DMS114 treated with DMSO at 0.1 percent for 48 hours (cell line): ENCODE data around the gene MAGI1.
"Not testable (repeated sequence)": the region's sequence is repeated elsewhere in the genome, so short reads cannot be mapped to it uniquely, and the experiment has no call there.

Experiments used
- DNase-seq: peaks from one replicate; lab custom pipeline; 2025; ENCODE audit not compliant: unreplicated experiment; lab: John Stamatoyannopoulos, UW

Gene MAGI1

DNA sequence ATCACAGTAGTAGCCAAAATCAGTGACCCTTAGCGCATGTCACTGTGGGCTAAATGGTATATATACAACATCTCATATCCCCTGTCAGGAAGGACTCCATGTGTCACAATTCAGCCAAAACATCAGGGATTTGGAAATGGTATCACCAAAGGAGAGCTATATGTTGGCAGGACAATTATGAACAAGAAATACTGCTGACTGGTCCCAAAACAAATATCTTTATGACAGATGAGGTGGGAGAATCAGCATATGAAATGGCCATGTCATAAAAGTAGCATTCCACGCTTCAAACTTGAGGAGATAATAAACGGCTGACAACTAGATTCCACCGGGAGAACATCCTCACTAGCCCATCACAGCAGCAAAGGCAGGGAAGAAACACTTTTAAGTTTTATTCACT lies 158.4 kb downstream of the MAGI1 start:
- no peak for DNase-seq

DNA sequence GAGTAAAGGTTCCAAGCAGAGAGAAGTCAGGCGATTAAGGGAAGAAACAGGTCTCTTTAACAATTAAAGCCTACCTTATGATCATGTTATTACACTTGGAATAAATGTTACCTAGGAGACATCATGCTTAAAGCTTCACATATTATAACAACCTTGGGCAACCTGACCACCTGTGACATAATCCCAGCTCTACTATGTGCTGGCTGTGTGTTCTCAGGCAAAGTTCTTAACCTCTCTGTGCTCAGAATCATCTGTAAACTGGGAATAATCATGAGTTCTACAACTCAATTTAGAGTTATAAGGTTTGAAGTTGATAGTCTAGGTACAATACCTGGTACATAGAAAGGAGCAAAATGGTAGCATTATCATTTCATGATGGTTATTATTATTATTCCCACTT lies 159.3 kb downstream of the MAGI1 start:
- no peak for DNase-seq

DNA sequence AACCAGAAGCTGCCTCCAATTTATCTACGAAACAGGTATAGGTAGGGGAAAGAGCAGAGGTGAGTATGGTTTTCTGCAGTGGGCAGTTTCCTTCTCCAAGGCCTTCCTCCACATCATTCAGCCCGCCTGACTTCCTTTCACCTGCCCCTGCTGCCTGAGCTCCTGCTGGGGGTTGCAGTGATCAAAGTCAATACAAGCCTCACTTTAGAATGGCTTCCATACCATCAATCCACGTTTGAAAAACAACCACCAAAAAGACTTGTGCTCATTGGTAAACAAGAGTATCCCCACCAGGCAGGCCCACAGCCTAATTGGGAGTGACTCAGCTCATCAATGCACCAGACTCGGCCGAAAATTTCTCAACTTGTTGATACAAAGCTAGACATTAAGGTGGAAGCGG lies 159.9 kb downstream of the MAGI1 start:
- no peak for DNase-seq

DNA sequence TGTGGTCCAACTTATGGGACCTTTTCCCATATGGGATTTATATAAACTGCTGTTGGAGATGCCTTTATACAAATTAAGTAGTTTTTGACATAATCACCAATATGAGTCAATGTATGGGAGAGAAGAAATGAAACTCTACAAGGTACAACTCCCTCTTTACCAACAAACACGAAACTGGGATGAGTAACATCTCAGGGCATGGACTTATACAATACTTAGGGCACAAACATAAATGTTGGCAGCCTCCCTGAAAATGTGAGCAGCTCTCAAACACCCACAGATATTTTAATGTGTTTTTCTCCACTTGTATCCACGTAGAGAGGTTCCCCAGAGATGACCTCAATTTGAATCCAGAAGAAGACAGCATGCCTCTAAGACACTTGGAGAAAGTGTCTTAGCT lies 161.6 kb downstream of the MAGI1 start:
- no peak for DNase-seq

DNA sequence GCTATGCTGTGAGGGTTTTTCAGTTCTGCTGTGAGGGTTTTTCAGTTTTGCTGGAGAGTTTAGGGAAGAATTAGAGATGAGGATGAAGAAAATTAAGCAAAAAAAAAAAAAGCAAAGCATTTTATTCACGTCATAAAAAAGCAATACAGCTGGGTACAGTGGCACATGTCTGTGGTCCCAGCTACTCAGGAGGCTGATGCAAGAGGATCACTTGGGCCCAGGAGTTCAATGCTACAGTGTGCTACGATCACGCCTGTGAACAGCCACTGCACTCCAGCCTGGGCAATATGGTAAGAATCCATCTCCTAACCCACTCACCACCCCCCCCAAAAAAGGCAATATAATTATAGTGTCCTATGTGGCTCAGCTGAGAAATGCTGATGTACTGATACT lies 162.7 kb downstream of the MAGI1 start:
- DNase-seq = no peak

DNA sequence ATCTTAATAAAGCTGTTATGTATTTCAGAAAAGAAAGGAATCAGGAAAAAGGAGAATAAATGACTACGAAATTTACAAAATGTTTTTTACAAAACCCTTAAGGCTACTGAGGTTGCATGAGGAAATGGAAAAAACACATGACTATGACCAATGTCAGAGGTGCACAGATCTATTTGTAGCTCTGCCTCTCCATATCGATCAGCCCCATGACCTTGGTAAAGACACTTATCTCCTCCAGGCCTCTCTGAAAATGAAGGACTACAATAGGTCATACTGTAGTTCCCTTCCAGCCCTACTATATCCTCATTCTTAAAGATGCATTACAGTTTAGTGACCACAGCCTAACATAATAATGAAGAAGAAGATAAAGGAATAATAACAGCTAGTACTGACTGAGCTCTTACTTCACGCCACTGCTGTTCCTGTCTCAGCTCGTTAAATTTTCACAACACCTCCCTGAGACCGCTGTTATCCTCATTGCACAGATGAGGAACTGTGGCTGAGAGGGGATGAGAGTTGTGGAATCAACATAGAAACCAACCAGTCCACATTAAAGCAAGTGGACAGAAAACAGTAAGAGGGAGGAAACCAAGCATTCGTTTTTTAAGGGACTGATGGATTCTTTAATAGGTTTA lies 163.2 kb downstream of the MAGI1 start:
- no peak for DNase-seq

- no peak for DNase-seq
Measured at GRCh38 chr3:65873869-65874268, 164.8 kb downstream of the MAGI1 start.

DNA sequence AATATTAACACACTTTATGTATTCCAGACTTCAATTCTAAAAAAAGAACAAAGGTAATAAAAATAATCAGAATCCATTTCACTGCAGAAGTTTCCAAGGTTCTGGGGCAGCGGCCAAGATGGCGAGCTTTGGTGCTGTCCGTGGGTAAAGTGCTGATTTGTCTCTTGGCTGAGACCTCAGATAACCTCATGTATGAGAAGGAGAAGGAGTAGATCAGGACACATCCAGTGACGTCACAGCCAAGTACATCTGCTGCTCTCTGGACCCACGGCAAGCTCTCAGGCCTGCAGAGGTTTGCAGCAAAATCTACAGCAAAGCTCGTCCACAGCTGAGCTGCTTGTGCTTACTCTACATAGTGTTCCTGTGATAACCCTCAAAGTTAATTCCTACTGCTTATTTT lies 165.7 kb downstream of the MAGI1 start:
- no peak for DNase-seq

GRCh38 chr3:65871305-65872141 lies 167.2 kb downstream of the MAGI1 start:
- DNase-seq = no peak

GRCh38 chr3:65869798-65870197 lies 168.9 kb downstream of the MAGI1 start:
- no peak for DNase-seq

DNA sequence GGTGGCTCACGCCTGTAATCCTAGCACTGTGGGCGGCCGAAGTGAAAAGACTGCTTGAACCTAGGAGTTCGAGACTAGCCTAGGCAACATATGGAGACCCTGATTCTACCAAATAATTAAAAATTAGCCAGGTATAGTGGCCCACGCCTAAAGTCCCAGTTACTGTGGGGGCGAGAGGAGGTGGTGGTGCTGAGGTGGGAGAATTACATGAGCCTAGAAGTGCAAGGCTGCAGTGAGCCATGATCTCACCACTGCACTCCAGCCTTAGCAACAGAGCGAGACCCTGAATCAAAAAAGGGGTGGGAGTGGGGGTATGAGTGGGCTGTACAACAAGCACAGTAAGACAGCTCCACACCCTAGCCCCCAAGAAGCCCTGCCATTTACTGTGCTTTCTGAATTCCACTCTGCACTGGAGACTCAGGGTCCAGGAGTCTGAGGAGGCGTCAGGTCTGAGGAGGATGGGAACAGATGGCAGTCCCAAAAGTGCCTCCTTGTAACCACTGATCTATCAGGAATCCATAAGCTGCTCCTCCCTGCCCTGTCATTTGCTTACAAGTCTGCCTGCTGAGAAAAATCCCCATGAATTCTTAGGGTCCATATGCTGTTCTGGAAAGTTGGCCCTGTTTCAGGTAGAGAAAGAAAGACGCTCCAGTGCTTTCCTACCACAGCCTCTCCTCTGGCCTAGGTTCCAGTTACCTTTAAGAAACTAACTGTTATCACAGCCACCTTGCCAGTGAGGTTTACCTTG lies 171.1 kb downstream of the MAGI1 start:
- DNase-seq = no peak

DNA sequence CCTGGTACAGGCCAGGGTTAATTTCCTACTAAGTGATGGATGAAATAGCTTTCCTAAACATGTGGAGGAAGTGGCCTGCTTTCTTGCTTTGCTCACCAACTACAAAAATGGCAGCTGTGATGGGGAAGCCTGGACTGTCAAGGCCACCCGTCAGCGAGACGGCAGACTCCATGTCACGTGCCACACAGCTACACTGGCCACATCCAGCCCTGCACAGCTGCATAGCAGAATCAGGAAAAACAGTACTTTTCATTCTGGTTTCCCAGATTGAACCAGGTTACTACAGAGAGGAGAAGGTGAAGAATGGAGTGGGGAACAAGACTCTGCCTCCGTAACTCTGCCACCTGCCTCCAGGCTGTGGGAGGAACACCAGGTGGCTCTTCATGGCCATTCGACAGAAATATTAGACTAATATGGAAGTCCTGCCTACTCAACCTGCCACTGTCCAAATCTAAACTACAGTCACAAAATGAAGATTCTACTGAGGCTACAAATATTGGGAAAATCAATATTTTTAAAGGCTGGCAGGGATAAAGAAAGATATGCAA lies 174.3 kb downstream of the MAGI1 start:
- DNase-seq = no peak

DNA sequence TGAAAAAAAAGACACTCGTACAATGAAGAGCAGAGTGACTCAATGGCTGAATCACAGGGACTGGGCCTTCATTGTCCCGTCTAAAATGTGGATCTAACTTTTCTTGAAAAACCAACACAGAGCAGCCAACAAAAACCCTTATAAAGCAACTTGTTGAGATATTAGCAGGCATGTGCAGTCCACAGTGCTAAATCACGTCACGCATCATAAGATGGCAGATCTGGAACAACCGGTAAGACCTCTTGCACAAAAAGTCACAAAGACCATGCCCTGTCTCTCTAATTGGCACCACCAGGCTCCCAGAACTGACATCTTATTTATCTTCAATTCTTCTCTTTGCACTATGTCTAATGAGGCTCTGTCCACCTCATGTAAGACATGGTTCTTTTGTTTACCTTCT lies 177.0 kb downstream of the MAGI1 start:
- DNase-seq = no peak

DNA sequence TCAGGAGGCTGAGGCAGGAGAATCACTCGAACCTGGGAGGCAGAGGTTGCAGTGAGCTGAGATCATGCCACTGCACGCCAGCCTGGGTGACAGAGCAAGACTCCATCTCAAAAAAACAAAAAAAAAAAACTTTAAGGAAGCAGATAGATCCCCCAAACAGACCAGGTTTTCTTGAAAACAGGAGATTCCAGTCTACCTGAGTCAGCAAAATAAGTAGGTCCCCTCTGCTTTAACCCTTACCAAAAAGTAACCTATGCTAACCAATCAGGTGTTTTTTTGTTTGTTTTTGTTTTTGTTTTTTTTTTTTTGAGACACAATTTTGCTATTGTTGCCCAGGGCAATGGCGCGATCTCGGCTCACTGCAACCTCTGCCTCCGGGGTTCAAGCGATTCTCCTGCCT lies 179.1 kb downstream of the MAGI1 start:
- not testable (repeated sequence) for DNase-seq

GRCh38 chr3:65858749-65859148 lies 180.0 kb downstream of the MAGI1 start:
- DNase-seq = no peak

GRCh38 chr3:65857327-65857726 lies 181.4 kb downstream of the MAGI1 start:
- no peak for DNase-seq

- no peak for DNase-seq
Measured at GRCh38 chr3:65856907-65857306, 181.8 kb downstream of the MAGI1 start.

DNA sequence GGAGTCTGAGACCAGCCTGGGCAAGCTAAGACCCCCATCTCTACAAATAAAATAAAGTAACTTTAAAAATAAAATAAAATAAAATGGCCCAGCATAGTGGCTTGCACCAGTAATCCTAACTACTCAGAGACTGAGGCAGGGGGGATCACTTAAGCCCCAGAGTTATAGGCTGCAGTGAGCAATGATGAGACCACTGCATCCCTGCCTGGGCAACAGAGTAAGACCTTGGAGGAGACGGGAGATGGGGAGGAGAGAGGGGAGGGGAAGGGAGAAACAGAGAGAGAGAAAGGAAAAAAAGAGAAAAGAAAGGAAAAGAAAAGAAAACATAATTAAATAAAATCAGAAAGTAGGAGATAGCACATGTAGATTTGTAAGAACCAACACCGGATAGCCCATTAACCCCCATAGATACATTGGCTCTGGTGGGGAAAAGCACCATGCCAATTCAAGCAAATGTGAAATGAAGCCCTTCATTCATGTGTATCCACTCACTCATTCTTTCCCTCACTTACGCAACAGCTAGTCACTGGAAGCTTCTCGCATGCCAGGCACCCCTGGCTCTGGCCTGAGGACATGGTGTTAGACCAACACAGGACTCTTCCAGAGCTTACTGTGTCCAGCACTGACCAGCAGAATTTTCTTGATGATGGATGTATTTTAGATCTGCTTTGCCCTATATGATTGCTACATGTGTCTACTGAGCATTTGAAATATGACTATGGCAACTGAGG lies 183.2 kb downstream of the MAGI1 start:
- DNase-seq = no peak

GRCh38 chr3:65854606-65855304 lies 184.0 kb downstream of the MAGI1 start:
- DNase-seq = no peak

DNA sequence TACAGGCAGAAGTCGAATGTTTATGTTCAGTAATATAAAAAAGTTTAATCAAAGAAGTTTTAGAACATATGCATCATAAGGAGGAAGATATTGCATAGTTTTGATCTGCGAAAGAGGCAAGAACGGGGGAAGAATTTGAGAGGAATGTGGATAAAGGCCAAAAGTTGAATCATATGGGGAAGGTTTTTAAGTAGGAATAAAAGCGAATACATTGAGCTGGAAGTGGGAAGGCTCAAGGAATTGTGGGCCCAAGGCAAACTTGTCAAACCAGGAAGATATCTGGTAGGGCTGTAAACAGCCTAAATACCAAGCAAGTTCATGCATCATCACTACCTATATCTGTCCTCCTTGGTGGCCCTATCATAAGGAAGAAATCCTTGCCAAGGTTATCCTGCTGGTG lies 186.9 kb downstream of the MAGI1 start:
- DNase-seq = no peak
